Colonic mucosa (tissue), 4 donors: Measurements from ENCODE around the gene CBARP. TPM values are rescaled to one million over a fixed set of nuclear protein-coding genes. Genes with fewer than 3 reads are reported as not detected.

Experiments
- DNase-seq: peaks from one replicate; pipeline ENCODE4 v3.0.0-alpha.2; 2020
- H3K27ac ChIP-seq: fragments of 200-600 bp; one replicate; pipeline ENCODE4 v1.8.0; 2021
- H3K27me3 ChIP-seq: fragments of 200-600 bp; one replicate; pipeline ENCODE4 v1.8.0; 2021
- H3K36me3 ChIP-seq: fragments of 200-600 bp; one replicate; pipeline ENCODE4 v1.8.0; 2021
- H3K4me1 ChIP-seq: fragments of 200-600 bp; one replicate; pipeline ENCODE4 v1.8.0; 2021; ENCODE audit warnings: mild to moderate bottlenecking
- H3K4me3 ChIP-seq: fragments of 200-600 bp; one replicate; pipeline ENCODE4 v1.8.0; 2021
- H3K9ac ChIP-seq, 2 donors: one replicate each; pipeline ENCODE4 v1.7.0; 2013; ENCODE audit warnings: control low read depth in 2 of 2, low read depth in 2 of 2, low read length in 2 of 2
- H3K9me3 ChIP-seq: fragments of 200-600 bp; one replicate; pipeline ENCODE4 v1.8.0; 2021
- intact Hi-C: fragments of 100-400 bp; cut with DNase I; formaldehyde crosslinking; loops from one replicate; pipeline ENCODE4 v1.14.1; 2022
- total RNA-seq, 2 donors: library from RNA; stranded (reverse); fragmentation: NEBNext Ultra II Directional in 1 of 2; extraction: Animal tissue kit (Norgen Biotek cat#: 25700) in 1 of 2; gene quantifications; one replicate each; pipeline ENCODE4 v1.2.1, GENCODE V29; 2021
- TF ChIP-seq, protein P1 (sequence below): fragments of 200-600 bp; IDR thresholded peaks from one replicate; pipeline ENCODE4 v1.8.0; 2022; ENCODE audit warnings: antibody characterized with exemption, mild to moderate bottlenecking
- donor health status: healthy.
- donor health status: DM: no; HTN: no; CAD: no.
- donor health status: DM: no; HTN: no; CAD: no.

The CBARP gene
- total RNA-seq, 2 donors from 2014 or later: 0.22 to 0.48 TPM

DNA sequence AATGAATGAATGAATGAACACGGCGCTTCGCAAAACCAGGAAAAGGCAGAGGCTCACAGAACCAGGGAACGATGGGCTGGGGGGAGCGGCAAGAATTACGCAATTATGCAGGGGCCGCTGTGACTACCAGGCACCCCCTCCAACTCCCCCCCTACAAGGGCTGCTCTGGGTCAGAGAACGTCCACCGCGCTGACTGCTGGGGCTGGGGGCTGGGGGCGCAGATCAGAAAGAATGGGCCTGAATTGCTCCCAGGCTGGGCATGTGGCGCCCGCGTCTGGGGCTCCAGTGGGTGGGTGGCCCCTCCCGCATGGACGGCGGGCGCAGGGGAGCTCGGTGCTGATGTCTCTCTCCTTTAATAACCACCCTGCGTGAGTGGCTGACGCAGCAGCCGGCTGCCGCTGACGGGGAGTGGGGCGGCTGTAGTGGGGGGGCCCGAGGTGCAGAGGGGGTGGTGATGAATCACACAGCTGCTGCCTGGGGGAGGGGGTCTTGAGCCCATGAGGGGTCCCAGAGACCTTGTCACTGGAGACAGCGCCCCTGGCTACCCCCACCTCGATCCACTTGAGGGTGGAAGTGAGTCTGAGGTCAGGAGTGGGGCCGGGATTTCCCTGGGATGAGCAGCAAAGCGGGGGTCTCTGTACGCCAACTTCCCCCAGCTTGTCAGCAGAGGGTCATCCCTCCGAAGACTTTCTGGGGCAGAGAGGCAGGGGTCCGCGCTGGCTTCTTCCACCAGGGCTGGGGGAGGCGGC, 29.8 kb upstream of the CBARP start:
- intact Hi-C loops: loop anchor here (2.0 kb wide), 1 partner anchor 23 kb away; no protein-coding TSS in a partner anchor
- TF ChIP-seq, protein P1, sequence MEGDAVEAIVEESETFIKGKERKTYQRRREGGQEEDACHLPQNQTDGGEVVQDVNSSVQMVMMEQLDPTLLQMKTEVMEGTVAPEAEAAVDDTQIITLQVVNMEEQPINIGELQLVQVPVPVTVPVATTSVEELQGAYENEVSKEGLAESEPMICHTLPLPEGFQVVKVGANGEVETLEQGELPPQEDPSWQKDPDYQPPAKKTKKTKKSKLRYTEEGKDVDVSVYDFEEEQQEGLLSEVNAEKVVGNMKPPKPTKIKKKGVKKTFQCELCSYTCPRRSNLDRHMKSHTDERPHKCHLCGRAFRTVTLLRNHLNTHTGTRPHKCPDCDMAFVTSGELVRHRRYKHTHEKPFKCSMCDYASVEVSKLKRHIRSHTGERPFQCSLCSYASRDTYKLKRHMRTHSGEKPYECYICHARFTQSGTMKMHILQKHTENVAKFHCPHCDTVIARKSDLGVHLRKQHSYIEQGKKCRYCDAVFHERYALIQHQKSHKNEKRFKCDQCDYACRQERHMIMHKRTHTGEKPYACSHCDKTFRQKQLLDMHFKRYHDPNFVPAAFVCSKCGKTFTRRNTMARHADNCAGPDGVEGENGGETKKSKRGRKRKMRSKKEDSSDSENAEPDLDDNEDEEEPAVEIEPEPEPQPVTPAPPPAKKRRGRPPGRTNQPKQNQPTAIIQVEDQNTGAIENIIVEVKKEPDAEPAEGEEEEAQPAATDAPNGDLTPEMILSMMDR: no peak

DNA sequence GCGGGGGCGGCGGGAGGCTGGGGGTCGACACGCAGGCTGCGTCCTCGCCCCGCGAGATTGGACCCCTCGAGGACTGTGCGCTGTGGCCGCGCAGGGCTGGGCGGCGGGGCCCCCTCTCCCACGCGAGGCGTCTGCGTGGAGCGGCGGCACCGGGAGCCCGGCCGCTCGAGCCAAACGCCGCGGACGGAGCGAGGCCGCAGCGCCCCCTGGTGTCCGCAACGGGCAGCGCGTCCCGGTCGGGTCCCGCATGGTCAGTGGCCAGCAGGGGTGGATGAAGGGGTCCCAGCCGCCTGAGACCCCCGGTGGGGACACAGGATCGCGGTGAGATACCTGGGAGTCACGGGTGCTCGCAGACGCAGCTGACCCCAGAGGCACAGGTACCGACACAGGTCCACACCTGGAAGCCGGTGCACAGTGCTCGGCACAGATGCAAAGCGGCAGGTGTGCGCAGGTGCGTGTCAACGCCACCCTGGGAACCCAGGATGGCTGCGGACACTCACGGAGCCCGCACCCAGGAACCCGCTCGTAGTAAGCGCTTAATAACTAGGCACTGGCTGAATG, 29.2 kb upstream of the CBARP start:
- Histone ChIP-seq H3K36me3 (no peaks in the 10 kb centered on the region), H3K9ac (peak overlapping the region; percentile 48 to 84)

More for the DNA sequence above, 29.8 kb upstream of the CBARP start:
- peak overlapping the region; percentile 50 for H3K4me3 ChIP-seq
- peak overlapping the region; percentile 48 to 84 for H3K9ac ChIP-seq
- no peak overlapping the region for H3K27ac ChIP-seq
- no peaks in the 10 kb centered on the region for H3K27me3 ChIP-seq
- no peak for DNase-seq
- no peaks in the 10 kb centered on the region for H3K36me3 ChIP-seq
- H3K4me1 ChIP-seq: peaks cover 52% of the 10 kb centered on the region
- no peaks in the 10 kb centered on the region for H3K9me3 ChIP-seq

DNA sequence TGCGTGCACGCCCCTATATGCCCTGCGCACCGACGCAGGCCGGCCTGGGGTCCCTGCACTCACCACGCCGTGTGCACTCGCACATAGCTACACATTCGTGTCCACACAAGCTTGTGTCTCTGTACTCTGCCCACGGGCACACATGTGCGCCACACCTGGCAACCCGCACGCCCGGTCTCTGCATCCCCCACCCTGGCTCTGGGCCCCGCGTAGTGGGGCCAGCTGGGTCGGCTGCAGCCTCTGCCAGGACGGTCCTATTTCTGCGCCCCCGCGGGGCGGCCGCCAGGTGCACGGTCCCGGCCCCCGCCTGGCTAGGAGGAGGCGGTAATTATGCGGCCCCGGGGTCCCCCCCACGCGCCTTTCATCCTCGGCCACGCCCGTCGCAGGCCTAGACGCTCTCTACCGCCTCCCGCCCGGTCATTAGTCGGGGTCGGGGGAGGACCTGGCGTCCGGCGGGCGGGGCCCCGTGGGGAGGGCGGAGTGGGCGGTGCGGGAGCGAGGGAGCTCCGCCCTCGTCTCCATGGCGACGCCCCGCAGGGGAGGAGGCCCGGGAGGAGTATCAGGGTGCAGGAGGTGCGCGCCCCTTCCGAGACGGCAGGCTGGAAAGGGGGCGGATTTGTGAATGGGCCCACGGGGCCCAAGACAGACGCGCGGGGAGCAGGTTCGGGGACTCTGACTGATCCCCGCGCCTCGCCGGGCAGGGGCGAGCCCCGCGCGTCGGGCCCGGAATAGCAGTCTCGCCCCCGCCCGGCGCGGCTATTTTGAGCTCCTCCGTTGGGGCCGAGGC, 28.5 kb upstream of the CBARP start:
- no peaks in the 10 kb centered on the region for H3K9me3 ChIP-seq
- no peaks in the 10 kb centered on the region for H3K36me3 ChIP-seq
- peak overlapping the region; percentile 84 for H3K27ac ChIP-seq
- DNase-seq: peak; percentile 95
- TF ChIP-seq, protein P1: no peak
- peaks cover 49% of the 10 kb centered on the region for H3K4me1 ChIP-seq
- peak overlapping the region; percentile 66 to 84 for H3K9ac ChIP-seq
- intact Hi-C loops: loop anchor here (2.0 kb wide), 1 partner anchor 22 kb away; no protein-coding TSS in a partner anchor
- H3K27me3 ChIP-seq: no peaks in the 10 kb centered on the region
- H3K4me3 ChIP-seq: peak overlapping the region; percentile 50

More for the DNA sequence above, 29.2 kb upstream of the CBARP start:
- DNase-seq: peak; percentile 86
- TF ChIP-seq, protein P1: peak; percentile 94
- peaks cover 51% of the 10 kb centered on the region for H3K4me1 ChIP-seq
- H3K27ac ChIP-seq: peak overlapping the region; percentile 84
- no peaks in the 10 kb centered on the region for H3K27me3 ChIP-seq
- H3K4me3 ChIP-seq: peak overlapping the region; percentile 50
- intact Hi-C loops: loop anchor here (2.0 kb wide), 1 partner anchor 22 kb away; no protein-coding TSS in a partner anchor
- no peaks in the 10 kb centered on the region for H3K9me3 ChIP-seq

DNA sequence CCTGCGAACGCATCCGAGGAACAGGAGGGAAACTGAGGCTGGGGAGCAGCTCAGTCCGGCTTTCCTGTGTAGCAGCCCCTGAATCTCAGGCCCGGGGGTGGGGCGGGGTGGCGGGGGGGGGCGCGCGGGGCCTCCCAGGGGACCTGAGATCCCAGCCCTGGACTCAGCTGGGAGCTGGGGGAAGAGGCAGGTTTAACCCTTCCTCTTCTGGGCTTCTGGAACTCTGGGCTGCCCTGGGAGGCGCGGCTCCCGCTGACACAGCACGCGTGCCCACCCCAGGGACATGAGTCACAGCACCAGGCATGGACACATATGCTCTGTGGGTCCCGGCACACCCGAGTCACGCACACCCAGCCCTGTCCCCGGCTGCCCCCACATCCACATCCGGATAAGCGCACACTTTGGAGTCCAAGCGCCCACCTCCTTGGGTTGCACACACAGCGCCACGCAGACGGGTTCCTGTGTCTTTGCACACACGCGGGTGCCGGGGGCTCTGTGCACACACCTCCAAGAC, 27.9 kb upstream of the CBARP start:
- intact Hi-C loops: loop anchor here (2.0 kb wide), 1 partner anchor 21 kb away; no protein-coding TSS in a partner anchor
- DNase-seq: peak; percentile 64
- Histone ChIP-seq H3K27ac (peak overlapping the region; percentile 84), H3K4me1 (peaks cover 43% of the 10 kb centered on the region), H3K27me3 (no peaks in the 10 kb centered on the region), H3K36me3 (no peaks in the 10 kb centered on the region), H3K9ac (peak overlapping the region; percentile 66 to 84), H3K9me3 (no peaks in the 10 kb centered on the region), H3K4me3 (peak overlapping the region; percentile 50)
- TF ChIP-seq, protein P1: no peak
